Activated T-cell treated with anti-CD3 and anti-CD28 coated beads for 48 hours (primary cell): ENCODE results near the gene MAPRE2.
"Not testable (repeated sequence)": the region's sequence is repeated elsewhere in the genome, so short reads cannot be mapped to it uniquely, and the experiment has no call there.

Experiments used
- DNase-seq: peaks from one replicate; pipeline ENCODE4 v3.0.0-alpha.2; 2020; ENCODE audit warnings: low read depth

MAPRE2 gene

DNA sequence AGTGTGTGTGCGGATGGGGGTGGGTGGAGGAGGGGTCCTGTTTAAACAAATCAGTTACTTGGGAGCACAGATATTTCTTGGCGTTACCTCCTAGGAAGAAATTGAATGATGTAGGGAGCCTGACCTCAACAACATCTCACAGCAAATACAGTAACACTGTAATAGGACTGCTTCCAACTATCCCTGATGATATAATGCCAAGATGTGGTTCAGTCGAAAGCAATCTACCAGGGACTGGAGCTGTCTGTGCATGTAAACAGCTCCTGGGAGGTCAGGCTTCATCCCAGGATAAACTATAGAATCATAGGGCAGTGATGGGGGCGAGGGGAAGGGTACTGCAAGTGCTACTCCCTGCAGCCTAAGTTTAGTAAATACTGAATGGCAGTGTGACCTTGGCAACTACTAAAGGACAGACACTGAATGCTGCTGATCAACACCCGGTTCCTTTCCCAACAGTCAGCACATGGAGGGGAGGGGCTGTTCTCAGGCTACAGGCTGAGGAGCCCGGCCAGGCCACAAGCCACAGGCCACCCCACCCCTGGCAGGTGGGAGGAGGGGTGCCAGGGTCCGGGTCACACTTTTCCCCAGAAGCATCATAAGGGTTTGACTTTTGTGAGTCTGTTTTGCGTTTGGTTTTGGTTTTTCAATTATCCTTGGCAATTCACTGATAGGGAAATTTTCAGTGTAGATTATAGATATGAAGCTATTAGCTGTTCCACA, 114.3 kb downstream of the MAPRE2 start:
- no peak for DNase-seq

DNA sequence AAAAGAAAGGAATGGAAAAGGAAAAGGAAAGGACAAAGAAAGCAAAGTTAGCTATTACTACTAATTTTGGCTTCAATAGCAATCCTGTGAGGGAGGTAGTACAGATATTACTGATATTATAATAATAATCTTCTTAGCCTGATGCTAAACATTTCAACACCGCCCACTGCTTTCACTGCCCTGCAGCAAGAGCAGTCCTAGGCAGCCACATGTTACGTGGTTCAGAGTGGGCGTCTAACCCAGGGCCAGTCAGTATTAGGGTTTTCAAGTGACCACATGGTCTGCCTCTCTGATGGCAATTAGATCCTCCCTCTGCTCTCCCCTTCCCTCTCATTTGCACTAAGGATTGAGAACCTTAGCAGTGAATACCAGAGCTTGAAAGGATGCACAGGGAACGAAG, 116.0 kb downstream of the MAPRE2 start:
- DNase-seq, result no peak

DNA sequence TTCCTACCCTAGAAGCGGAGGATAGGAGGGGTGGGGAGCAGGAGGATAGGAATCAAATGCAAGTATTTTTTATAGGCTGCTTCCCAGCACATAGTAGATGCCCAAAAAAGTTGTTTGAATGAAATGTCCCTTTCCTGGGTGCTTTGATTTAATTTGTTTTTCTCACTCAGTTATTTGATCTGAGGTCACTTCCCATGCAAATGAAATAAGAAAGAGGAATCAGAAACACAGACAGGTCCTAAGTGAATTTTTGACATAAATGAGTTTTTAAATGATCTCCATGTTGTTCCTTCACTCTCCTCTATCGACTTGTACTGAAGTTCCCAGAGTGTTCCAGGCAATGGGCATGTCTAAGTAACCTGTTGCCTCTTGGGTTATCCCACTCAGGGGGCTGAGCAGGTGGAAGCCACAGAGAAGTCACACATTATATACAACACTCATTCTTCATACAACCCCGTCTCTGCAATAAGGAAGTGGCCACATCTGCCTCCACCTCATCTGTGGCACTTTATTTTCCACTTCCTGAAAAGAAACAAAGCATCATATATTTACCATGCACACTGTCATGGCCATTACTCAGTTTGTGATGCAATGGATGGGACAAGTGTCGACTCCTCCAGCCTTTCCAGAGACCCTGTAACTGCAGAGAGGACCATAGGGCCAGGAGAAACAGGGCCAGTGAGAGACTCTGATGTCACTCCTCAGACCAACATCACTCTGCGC, 117.7 kb downstream of the MAPRE2 start:
- no peak for DNase-seq

DNA sequence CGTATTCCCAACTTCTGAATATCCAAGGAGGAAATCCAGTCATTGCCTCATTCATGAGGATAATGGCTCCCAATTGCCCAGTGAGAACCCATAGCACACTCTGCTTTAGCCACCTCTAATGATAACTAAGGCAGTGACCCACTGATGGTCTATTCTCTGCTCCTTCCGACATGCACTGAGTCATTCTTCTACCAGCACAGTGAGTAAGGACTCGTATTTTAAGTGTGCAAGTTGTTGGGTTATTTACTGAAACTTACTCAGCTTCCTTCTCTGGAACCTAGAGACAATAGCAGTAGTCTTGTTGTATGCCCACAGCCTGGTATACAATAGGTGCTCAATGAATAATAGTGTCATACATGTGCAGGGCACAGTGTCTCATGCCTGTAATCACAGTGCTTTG, 118.6 kb downstream of the MAPRE2 start:
- DNase-seq, result no peak

DNA sequence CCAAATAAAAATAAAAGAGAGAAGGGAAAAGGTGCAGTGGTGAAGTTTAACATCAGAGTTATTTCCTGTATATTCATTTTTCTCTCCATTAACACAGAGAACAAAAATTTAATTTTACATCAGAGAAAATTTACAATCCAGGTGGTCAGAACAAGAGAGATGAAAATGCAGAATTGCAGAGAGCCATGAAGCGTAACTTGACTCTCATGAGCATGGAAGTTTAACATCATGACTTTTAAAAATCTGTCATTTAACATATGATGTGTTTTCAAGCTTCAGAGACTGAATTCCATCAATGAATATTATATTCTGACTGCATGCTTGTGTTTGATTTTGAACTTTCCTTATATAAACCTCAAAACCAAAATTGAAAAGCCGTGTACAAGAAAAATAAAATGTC, 120.3 kb downstream of the MAPRE2 start:
- no peak for DNase-seq

DNA sequence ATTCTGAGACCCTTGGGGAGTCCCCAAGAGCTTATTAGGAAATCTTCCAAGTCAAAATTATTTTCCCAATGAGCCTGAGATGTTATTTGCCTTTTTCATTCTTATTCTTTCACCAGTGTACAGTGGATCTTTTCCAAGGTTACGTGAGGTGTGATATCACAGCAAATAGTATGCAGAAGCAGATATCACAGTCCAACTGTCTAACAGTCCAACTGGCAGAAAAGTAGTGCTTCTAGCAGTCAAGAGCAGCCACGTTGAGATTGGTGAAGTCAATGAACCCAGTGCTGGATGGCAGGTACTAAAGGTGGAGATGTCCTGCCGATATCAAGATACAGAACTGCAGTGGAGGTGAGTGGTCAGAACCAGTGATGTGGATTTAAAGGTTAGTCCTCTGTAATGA, 120.7 kb downstream of the MAPRE2 start:
- DNase-seq, result no peak

DNA sequence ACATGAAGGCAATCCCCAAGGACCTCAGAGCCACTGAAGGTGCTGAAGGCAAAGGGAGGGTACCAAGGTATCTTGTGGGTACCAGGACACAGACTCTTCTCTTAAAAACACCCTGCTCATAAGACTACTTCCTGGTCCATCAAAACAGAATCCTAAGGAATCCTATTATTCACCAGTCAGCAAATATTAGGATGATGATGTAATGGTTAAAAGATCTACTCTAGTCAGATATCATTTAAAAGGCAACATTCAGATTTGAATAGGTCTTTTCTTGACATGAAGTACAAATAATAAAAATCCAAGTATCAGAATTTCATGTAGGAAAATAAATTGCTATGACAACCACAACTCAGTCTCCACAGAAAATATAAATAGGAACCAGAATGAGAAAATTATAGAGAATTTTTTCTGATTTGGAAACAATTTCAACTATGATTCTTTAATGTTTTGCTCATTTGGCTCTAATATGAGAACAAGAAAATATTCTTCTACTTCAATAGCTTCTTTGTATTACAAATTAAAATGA, 121.9 kb downstream of the MAPRE2 start:
- DNase-seq, result no peak

DNA sequence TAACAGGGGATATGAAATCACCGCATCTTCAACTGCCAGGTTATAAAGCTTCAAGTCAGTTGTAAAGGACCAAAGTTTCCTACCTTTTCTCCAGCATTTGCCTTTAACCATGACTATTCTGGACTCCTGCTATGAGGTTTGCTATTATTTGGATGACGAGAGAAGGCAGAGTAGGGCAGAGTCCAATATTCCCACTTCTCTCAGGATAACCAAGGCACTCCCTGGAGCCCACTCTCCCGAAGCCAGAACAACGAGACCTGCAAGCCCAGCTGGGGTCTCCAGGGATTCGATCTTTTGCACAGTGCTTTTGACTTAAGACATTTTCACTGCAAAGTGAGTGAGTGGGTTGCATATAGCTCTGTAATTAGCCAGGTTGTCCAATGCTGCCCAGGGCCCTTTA, 122.5 kb downstream of the MAPRE2 start:
- no peak for DNase-seq

DNA sequence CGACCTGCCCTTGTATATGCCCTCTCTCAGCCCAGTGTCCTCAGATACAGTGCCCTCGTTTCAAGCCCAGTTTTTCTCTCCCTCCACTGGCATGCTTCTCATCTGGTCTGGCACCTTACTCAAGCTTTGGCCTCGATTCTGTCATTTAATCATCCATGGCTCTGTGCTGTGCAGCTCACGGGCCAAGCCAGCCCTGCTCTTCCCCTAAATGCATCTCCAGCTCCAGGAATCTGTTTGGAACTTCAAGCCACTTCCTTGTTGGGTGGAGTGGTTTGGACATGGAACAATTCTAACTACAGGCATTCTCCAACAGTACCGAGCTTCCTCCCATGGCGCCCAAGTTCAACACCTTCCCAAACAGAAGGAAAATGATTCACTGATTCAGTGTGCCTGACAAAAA, 122.9 kb downstream of the MAPRE2 start:
- no peak for DNase-seq

DNA sequence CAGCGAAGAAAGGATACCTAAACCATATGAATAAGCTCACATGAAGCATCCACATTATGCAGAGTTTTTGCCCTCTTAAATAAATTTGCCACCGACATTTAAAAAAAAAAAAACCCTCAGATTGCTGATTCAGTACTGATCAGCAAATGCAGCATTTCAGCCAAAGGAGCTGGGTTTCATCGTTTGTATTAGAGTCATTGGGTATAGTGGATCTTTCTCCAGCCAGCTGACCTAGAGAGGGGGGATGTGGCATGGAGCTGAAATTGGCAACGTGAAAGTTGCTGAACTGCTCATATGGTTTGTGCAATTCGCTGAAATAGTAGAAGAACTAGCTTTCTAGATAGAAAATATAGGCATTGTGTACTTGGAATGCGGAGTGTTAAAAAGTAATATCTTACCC, 126.1 kb downstream of the MAPRE2 start:
- DNase-seq, result no peak

DNA sequence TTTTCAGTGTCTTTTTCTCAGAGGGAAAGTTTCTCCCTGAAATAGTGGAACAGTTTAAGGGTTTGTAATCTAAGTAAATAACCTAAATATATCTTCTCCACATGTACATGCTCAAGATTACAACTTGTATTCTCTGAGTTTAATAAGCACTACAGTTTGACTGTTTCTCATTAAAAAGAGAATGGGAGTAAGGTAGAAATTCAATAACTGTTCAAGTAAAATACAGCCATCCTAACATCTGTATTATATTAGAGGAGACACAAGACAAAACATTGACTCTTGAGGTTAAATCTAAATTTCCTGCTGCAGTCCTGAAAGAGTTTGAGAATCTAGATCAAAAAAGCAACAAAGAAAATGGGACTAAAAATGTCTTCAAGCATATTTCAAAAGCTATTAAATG, 126.6 kb downstream of the MAPRE2 start:
- no peak for DNase-seq

DNA sequence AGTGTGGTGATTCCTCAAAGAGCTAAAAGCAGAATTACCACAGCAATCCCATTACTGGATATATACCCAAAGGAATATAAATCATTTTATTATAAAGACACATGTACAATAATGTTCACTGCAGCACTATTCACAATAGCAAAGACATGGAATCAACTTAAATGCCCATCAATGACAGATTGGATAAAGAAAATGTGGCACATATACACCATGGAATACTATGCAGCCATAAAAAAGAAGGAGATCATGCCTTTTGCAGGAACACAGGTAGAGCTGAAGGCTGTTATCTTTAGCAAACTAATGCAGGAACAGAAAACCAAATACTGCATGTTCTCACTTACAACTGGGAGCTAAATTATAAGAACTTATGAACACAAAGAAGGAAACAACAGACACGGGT, 129.1 kb downstream of the MAPRE2 start:
- not testable (repeated sequence) for DNase-seq

DNA sequence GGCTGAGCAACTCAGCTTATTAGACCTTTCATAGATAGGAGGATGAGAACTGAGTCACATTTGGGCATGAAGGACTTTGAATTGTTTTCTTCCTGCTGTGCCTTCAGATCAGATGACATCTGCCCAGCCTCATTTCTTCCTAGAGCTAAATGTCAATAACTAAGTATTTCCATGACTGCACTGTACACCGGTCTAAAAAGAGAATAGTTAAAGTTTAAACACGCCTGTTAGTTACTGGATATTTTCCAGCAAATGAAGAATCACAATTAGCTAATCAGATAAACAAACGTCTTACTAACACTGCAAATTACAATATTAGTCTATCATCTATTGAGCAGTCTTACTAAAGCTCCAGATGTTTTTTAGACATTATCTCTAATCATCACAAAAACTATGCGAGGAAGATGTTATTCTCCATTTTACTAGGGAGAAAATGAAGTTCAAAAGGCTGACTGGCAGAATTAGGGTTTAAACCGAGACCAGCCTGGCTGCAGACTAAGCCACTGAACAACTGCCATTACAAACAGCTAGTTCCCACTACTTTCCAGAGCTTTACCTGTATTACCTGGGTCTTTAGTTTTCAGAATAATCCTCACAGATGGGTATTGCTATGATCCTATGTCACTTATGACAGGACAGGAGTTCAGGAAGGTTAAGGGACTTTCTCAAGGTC, 130.2 kb downstream of the MAPRE2 start:
- DNase-seq, result no peak

DNA sequence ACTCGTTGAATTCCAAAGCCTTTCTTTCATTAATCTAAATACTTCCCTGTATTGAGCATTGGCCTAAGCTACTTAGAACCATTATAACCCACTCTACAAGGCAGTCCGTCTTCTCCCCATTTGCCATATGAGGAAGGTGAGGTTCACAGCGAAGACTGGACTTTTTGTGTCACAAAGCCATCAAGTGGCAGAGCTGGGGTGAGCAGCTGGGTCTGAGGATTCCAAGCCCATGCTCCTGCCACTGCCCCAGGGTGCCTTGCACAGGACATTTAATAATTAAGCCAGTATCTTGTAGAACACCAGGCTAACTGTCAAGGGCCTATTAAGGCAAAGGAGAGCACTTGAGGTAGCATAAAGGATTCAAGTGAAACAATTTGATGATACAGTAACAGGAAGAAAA, 130.8 kb downstream of the MAPRE2 start:
- no peak for DNase-seq

DNA sequence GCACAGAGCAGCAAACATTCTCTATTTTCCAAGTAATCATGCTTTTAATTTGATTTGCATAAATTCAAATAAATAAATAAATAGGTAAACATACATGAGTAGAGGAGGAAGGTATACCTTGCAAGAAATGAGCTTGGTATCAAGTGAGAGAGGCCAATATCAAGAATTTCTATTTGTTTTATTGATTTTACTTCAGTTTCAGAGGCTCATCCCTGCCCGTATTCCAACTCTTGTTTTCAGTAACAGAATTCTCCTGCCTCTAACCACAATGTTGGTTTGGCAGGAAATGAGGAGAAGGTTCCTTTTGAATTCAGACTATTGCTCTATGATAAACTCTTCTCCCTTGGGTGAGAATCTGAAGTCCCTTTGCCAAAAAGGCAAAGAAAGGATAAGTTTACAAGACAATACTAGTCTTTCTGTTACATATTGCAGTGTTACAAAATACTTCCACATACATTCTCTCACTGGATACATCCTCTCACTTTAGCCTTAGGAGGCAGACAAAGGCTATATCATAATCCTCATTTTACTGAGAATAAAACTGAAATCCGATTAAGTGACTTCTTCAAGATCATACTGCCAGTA, 131.3 kb downstream of the MAPRE2 start:
- no peak for DNase-seq

DNA sequence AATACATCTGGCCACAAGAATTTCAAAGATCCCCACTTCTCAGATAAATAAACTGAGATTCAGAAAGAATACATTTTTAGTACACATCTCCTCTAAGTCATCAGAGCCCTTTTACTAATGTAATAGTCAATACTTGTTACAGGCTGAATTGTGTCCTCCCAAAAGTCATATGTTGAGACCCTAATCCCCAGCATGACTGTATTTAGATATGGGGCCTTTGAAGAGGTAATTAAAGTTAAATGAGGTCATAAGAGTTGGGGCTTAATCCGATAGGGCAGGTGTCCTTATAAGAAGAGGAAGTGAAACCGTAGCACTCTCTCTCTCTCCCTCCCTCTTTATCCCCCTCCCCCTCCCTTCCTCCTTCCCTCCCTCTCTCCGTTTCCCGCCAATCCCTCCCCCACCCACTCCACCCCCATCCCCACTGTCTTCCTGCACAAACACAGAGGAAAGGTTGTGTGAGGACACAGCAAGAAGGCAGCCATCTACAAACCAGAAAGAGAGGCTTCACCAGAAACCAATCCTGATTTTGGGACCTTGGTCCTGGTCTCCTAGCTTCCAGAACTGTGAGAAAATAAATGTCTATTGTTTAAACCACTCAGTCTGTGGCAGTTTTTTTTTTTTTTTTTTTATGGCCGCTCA, 133.0 kb downstream of the MAPRE2 start:
- DNase-seq, result no peak

DNA sequence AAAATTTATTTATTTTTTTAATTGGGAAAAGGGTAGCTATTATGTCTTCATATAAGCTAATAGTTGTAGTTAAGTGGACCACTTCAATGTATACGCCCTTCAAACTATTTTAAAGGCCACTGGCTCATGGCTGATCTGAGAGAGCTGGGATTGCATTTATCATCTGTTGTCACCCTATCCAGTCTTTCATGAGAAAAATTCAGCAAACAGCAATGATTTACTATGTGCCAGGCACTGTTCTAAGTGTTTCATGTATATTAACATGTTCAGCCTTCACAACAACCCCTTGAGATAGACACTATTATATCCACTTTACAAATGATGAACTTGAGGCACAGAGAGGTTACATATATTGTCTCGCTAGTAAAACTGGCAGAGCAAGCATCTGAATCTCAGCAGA, 133.5 kb downstream of the MAPRE2 start:
- no peak for DNase-seq

DNA sequence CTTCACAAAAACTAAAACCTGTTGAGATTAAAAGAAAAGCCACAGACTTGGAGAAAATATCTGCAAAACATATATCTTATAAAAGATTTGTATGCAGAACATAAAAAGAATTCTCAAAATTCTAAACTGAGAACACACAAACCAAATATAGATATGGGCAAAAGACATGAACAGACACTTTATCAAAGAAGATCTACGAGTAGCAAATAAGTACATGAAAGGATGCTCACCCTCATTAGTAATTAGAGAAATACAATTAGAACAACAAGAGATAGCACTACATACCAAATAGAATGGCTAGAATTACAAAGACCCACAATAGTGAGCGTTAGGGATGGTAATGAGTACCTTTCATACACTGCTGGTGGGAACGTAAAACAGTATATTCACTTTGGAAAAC, 135.7 kb downstream of the MAPRE2 start:
- no peak for DNase-seq

DNA sequence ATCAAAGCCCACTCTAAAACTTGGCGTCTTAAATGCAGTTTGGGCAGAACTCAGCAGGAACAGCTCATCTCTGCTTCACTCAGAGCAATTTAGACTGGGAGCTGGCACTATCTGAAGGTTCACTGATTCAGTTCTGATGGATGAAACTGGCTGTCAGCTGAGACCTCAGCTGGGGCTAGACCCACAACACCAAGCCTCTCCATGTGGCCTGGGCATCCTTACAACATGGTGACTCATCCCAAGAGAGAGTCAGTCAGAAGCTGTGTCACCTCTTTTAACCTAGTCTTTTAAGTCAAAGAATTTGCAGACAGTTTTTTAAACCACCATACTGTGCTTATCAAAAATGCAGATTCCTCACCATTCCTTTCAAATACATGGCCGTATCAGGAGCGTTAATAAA, 137.0 kb downstream of the MAPRE2 start:
- no peak for DNase-seq

DNA sequence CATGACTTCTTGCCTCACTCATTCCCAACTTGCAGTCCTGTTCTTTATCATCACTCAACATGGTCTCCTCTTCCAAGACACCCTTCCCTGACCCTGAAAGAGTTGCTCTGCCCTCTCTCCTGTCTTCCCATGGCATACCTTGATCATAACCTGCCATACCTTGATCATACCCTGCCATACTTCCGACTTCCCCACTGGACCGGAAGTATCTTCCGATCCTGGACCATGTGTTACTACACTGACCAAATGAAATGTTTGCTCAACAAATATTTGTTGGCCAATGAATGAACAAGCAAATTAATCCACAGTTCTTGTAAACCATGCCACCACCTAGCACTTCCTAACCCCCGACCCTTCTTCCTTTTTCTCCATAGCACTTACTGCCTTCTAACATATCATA, 138.7 kb downstream of the MAPRE2 start:
- no peak for DNase-seq

DNA sequence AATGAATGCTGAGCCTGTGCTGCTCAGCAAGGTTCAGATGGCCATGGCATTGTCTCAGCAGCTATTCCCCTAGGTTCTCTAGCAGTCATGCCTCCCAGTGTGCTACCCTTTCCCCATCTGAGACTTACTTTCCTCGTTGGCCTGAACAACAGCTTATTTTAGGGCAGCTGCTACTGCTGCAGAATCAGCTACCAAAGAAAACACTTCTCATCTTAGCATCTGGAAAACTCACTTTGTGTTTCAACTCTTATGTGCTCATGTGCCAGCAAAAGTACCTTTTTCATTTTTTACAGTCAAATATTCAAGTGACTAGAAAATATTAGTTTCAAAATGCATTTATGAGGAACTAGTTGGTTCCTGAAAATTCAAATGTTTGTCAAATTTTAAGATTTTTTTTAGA, 139.2 kb downstream of the MAPRE2 start:
- no peak for DNase-seq

DNA sequence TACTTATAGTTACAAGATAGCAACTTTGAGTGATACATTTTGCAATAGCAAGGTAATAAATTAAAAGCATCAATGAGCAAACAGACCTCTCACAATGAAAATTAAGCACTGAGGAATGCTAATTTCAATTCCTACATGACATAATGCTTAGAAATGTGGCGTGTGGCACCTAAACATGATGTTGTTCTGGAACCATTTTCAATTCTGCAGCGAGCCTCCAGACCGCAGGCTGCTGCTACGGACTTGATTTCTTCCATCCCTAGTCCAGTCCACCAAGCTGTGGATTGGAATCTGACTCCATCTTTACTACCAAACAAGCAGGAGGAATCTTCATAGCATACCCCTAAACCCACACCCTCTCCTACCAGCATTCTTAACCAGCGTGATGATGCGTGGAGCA, 140.9 kb downstream of the MAPRE2 start:
- DNase-seq, result no peak
